Measurements from ENCODE around the gene REXO4. TPM values are rescaled to one million over a fixed set of nuclear protein-coding genes. Genes with fewer than 3 reads are reported as not detected.

REXO4 gene
- total and polyA plus RNA-seq, 2 of the 13 experiments (the other 11 are each of a cell fraction or from before 2014, with no cell fraction given): 18.5 to 30.4 TPM

DNA sequence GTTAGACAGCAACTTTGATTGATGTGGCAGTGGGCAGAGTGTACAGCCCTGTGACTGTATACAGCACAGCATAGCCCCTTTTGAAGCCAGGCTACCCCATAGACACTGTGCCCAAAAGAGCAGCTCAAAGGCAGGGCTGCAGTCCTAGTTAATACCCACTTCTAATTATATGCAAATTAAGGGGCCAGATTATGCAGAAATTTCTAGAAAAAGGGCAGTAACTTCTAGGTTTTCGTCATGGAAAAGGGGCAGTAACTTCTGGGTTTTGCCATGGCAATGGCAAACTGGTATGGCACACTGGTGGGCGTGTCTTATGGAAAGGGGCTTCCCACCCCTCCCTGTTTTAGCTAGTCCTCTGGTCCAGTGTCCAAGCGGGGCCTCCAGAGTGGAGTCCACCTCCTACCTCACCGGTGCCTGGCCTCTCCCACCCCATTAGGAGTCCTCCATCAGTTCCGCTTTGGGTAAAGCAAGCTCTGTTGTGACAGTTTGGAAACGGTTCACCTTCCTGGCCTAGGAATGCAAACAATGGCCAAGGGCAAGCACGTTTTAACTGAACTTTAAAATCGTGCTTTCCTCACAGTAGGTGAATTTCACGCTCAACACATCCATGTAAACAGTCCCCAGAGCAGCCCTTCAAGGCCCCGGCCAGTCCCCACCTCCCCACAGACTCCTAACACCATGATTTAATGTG is 10.0 kb upstream of the REXO4 start (continued):
- TF ChIP-seq, protein P1, sequence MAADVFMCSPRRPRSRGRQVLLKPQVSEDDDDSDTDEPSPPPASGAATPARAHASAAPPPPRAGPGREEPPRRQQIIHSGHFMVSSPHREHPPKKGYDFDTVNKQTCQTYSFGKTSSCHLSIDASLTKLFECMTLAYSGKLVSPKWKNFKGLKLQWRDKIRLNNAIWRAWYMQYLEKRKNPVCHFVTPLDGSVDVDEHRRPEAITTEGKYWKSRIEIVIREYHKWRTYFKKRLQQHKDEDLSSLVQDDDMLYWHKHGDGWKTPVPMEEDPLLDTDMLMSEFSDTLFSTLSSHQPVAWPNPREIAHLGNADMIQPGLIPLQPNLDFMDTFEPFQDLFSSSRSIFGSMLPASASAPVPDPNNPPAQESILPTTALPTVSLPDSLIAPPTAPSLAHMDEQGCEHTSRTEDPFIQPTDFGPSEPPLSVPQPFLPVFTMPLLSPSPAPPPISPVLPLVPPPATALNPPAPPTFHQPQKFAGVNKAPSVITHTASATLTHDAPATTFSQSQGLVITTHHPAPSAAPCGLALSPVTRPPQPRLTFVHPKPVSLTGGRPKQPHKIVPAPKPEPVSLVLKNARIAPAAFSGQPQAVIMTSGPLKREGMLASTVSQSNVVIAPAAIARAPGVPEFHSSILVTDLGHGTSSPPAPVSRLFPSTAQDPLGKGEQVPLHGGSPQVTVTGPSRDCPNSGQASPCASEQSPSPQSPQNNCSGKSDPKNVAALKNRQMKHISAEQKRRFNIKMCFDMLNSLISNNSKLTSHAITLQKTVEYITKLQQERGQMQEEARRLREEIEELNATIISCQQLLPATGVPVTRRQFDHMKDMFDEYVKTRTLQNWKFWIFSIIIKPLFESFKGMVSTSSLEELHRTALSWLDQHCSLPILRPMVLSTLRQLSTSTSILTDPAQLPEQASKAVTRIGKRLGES (CRISPR knock-in tag; IDR thresholded peaks at IDR 0.05; ENCODE audit: borderline replicate concordance): no peak
- TF ChIP-seq ZNF234 (CRISPR knock-in tag; conservative IDR thresholded peaks at IDR 0.05) (no peak), KDM2A (CRISPR knock-in tag; IDR thresholded peaks at IDR 0.05; ENCODE audit: borderline replicate concordance, low read depth) (no peak), HNF4A (CRISPR knock-in tag; IDR thresholded peaks at IDR 0.05) (peak; percentile 50), ZNF501 (CRISPR knock-in tag; IDR thresholded peaks at IDR 0.05) (no peak), NR2F6 (IDR thresholded peaks at IDR 0.05) (no peak), NR2F6 (CRISPR knock-in tag; IDR thresholded peaks at IDR 0.05) (0 out of 2 replicates have a peak, but pooled peaks have one; percentile 26), SMC3 (IDR thresholded peaks at IDR 0.05; ENCODE audit: low read length) (no peak), ZBTB42 (CRISPR knock-in tag; IDR thresholded peaks at IDR 0.05) (no peak), SP1 (IDR thresholded peaks at IDR 0.05) (no peak), SP1 (CRISPR knock-in tag; IDR thresholded peaks at IDR 0.05) (no peak), ZNF670 (CRISPR knock-in tag; IDR thresholded peaks at IDR 0.05; ENCODE audit: borderline replicate concordance) (no peak), SALL1 (CRISPR knock-in tag; IDR thresholded peaks at IDR 0.05) (0 out of 2 replicates have a peak, but pooled peaks have one; percentile 21), ZSCAN25 (CRISPR knock-in tag; IDR thresholded peaks at IDR 0.05) (peak; percentile 60; the same call in 1 of the 2 replicates)
- TF ChIP-seq, protein P2, sequence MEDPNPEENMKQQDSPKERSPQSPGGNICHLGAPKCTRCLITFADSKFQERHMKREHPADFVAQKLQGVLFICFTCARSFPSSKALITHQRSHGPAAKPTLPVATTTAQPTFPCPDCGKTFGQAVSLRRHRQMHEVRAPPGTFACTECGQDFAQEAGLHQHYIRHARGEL (CRISPR knock-in tag; IDR thresholded peaks at IDR 0.05): no peak
- TF ChIP-seq, protein P3, sequence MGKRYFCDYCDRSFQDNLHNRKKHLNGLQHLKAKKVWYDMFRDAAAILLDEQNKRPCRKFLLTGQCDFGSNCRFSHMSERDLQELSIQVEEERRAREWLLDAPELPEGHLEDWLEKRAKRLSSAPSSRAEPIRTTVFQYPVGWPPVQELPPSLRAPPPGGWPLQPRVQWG (CRISPR knock-in tag; IDR thresholded peaks at IDR 0.05; ENCODE audit: borderline replicate concordance, low read depth): no peak
- TF ChIP-seq, protein P4, sequence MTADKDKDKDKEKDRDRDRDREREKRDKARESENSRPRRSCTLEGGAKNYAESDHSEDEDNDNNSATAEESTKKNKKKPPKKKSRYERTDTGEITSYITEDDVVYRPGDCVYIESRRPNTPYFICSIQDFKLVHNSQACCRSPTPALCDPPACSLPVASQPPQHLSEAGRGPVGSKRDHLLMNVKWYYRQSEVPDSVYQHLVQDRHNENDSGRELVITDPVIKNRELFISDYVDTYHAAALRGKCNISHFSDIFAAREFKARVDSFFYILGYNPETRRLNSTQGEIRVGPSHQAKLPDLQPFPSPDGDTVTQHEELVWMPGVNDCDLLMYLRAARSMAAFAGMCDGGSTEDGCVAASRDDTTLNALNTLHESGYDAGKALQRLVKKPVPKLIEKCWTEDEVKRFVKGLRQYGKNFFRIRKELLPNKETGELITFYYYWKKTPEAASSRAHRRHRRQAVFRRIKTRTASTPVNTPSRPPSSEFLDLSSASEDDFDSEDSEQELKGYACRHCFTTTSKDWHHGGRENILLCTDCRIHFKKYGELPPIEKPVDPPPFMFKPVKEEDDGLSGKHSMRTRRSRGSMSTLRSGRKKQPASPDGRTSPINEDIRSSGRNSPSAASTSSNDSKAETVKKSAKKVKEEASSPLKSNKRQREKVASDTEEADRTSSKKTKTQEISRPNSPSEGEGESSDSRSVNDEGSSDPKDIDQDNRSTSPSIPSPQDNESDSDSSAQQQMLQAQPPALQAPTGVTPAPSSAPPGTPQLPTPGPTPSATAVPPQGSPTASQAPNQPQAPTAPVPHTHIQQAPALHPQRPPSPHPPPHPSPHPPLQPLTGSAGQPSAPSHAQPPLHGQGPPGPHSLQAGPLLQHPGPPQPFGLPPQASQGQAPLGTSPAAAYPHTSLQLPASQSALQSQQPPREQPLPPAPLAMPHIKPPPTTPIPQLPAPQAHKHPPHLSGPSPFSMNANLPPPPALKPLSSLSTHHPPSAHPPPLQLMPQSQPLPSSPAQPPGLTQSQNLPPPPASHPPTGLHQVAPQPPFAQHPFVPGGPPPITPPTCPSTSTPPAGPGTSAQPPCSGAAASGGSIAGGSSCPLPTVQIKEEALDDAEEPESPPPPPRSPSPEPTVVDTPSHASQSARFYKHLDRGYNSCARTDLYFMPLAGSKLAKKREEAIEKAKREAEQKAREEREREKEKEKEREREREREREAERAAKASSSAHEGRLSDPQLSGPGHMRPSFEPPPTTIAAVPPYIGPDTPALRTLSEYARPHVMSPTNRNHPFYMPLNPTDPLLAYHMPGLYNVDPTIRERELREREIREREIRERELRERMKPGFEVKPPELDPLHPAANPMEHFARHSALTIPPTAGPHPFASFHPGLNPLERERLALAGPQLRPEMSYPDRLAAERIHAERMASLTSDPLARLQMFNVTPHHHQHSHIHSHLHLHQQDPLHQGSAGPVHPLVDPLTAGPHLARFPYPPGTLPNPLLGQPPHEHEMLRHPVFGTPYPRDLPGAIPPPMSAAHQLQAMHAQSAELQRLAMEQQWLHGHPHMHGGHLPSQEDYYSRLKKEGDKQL (CRISPR knock-in tag; IDR thresholded peaks at IDR 0.05; ENCODE audit: low read depth): no peak
- TF ChIP-seq, protein P5, sequence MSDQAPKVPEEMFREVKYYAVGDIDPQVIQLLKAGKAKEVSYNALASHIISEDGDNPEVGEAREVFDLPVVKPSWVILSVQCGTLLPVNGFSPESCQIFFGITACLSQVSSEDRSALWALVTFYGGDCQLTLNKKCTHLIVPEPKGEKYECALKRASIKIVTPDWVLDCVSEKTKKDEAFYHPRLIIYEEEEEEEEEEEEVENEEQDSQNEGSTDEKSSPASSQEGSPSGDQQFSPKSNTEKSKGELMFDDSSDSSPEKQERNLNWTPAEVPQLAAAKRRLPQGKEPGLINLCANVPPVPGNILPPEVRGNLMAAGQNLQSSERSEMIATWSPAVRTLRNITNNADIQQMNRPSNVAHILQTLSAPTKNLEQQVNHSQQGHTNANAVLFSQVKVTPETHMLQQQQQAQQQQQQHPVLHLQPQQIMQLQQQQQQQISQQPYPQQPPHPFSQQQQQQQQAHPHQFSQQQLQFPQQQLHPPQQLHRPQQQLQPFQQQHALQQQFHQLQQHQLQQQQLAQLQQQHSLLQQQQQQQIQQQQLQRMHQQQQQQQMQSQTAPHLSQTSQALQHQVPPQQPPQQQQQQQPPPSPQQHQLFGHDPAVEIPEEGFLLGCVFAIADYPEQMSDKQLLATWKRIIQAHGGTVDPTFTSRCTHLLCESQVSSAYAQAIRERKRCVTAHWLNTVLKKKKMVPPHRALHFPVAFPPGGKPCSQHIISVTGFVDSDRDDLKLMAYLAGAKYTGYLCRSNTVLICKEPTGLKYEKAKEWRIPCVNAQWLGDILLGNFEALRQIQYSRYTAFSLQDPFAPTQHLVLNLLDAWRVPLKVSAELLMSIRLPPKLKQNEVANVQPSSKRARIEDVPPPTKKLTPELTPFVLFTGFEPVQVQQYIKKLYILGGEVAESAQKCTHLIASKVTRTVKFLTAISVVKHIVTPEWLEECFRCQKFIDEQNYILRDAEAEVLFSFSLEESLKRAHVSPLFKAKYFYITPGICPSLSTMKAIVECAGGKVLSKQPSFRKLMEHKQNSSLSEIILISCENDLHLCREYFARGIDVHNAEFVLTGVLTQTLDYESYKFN (CRISPR knock-in tag; conservative IDR thresholded peaks at IDR 0.05): peak; percentile 65
